Fibroblast of lung (primary cell): ENCODE measurements around the gene FSTL1. TPM values are rescaled to one million over a fixed set of nuclear protein-coding genes. Genes with fewer than 3 reads are reported as not detected.

Experiments
- DNase-seq, 2 donors: peaks; one replicate each; pipeline versions ENCODE4 v3.0.0 to v3.0.0-alpha.2; 2010; ENCODE audit warnings: low read depth in 2 of 2
- H2AFZ ChIP-seq: 2 replicates; pipeline ENCODE4 v1.5.1; 2012; ENCODE audit warnings: low read length, control low read depth, inconsistent platforms
- H3K27ac ChIP-seq: 2 replicates; pipeline ENCODE4 v1.5.1; 2011; ENCODE audit warnings: low read length, control low read depth; ENCODE audit not compliant: insufficient read depth
- H3K27me3 ChIP-seq: 2 replicates; pipeline ENCODE4 v1.5.1; 2011; ENCODE audit warnings: mild to moderate bottlenecking, low read length; ENCODE audit not compliant: control insufficient read depth, insufficient read depth
- H3K36me3 ChIP-seq: 2 replicates; pipeline ENCODE4 v1.5.1; 2011; ENCODE audit warnings: low read length; ENCODE audit not compliant: control insufficient read depth, insufficient read depth
- H3K4me1 ChIP-seq: 2 replicates; pipeline ENCODE4 v1.5.1; 2011; ENCODE audit warnings: low read length; ENCODE audit not compliant: control insufficient read depth, insufficient read depth; ENCODE audit errors: extremely low read depth
- H3K4me2 ChIP-seq: 2 replicates; pipeline ENCODE4 v1.5.1; 2011; ENCODE audit warnings: low read length, control low read depth; ENCODE audit not compliant: insufficient read depth; ENCODE audit errors: extremely low read depth
- H3K4me3 ChIP-seq, 4 experiments: fragments of 200-600 bp in 1 of 4; sonication (generic) in 1 of 4; replicated peaks in 1 of 4; 2 replicates each; pipeline ENCODE4 v1.5.1; 2011 to 2016; ENCODE audit warnings: low read length in 4 of 4, low read depth in 3 of 4, mild to moderate bottlenecking in 3 of 4, control low read depth in 2 of 4, inconsistent platforms in 1 of 4, mixed read lengths in 1 of 4; ENCODE audit not compliant: insufficient read depth in 1 of 4; ENCODE audit errors: control extremely low read depth in 1 of 4
- H3K79me2 ChIP-seq: 2 replicates; pipeline ENCODE4 v1.5.1; 2012; ENCODE audit warnings: mild to moderate bottlenecking, low read length, inconsistent platforms; ENCODE audit not compliant: control insufficient read depth, insufficient read depth
- H3K9ac ChIP-seq: 2 replicates; pipeline ENCODE4 v1.5.1; 2011; ENCODE audit warnings: mild to moderate bottlenecking, low read length, control low read depth; ENCODE audit not compliant: insufficient read depth
- H3K9me3 ChIP-seq: 2 replicates; pipeline ENCODE4 v1.5.1; 2012; ENCODE audit warnings: low read depth, low read length; ENCODE audit not compliant: control insufficient read depth, insufficient read depth
- H4K20me1 ChIP-seq: 2 replicates; pipeline ENCODE4 v1.5.1; 2011; ENCODE audit warnings: low read length; ENCODE audit not compliant: control insufficient read depth, insufficient read depth; ENCODE audit errors: extremely low read depth
- EZH2 ChIP-seq: IDR thresholded peaks from 2 replicates; pipeline ENCODE4 v1.5.1; 2012; ENCODE audit warnings: low read length, control low read depth, mild to moderate bottlenecking; ENCODE audit errors: missing control alignments
- polyA plus RNA-seq, 2 donors: library from polyadenylated mRNA; depleted of rRNA in 1 of 2; stranded (reverse) in 1 of 2; unstranded in 1 of 2; fragments of >200 nt; gene quantifications; 2 replicates each; pipeline ENCODE4 v1.2.1, GENCODE V29; 2011 to 2012; ENCODE audit warnings: missing spikeins in 1 of 2
- total RNA-seq: library from RNA; depleted of rRNA; stranded (reverse); fragments of >200 nt; gene quantifications from 2 replicates; pipeline ENCODE4 v1.2.1, GENCODE V29; 2014
- TF ChIP-seq, protein P1 (sequence below), 2 donors: IDR thresholded peaks in 1 of 2; conservative IDR thresholded peaks in 1 of 2; 1 replicate in 1 of 2; 2 replicates in 1 of 2; pipeline ENCODE4 v1.5.1; 2011 to 2012; ENCODE audit warnings: low read length in 2 of 2, control low read depth in 1 of 2, inconsistent platforms in 1 of 2, low read depth in 1 of 2, mild to moderate bottlenecking in 1 of 2

FSTL1 gene
- total and polyA plus RNA-seq, 2 donors (not counting 1 experiment from before 2014, with no cell fraction given) = 309 to 1,500 TPM

DNA sequence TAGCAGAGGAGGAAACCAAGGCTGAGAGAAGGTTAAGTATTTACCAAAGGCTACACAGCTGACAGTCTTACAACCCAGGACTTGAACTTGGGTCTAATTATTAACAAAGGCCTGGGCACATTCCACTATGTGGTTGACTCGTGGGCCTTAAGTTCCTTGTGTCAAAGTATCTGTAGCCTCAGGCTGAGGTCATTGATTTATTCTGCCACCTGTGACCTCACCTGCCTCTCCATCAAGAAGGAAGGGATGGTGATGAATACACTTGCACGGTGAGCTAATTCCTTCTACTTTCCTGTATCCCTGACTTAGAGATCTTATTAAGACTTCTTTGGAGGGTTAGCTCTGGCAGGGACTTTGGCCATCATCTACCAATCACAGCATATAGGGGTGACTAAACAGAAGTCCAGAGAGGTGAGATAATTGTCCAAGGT, 81.7 kb downstream of the FSTL1 start:
- TF ChIP-seq, protein P1, sequence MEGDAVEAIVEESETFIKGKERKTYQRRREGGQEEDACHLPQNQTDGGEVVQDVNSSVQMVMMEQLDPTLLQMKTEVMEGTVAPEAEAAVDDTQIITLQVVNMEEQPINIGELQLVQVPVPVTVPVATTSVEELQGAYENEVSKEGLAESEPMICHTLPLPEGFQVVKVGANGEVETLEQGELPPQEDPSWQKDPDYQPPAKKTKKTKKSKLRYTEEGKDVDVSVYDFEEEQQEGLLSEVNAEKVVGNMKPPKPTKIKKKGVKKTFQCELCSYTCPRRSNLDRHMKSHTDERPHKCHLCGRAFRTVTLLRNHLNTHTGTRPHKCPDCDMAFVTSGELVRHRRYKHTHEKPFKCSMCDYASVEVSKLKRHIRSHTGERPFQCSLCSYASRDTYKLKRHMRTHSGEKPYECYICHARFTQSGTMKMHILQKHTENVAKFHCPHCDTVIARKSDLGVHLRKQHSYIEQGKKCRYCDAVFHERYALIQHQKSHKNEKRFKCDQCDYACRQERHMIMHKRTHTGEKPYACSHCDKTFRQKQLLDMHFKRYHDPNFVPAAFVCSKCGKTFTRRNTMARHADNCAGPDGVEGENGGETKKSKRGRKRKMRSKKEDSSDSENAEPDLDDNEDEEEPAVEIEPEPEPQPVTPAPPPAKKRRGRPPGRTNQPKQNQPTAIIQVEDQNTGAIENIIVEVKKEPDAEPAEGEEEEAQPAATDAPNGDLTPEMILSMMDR (conservative IDR thresholded peaks at IDR 0.05 in 1 of 2, IDR thresholded peaks at IDR 0.05 in 1 of 2; ENCODE audit: low read depth in 1 of 2, low read length in 2 of 2) = no peak
- TF ChIP-seq EZH2 = no peak
- Histone ChIP-seq H3K9ac (no peak overlapping the region), H4K20me1 (no peaks in the 10 kb centered on the region), H3K79me2 (no peaks in the 10 kb centered on the region), H3K4me3 (no peak overlapping the region), H3K9me3 (no peaks in the 10 kb centered on the region), H2AFZ (no peak overlapping the region), H3K4me1 (no peaks in the 10 kb centered on the region), H3K27me3 (peaks cover 4% of the 10 kb centered on the region), H3K4me2 (no peak overlapping the region), H3K27ac (no peak overlapping the region), H3K36me3 (no peaks in the 10 kb centered on the region)
- no peak for DNase-seq

DNA sequence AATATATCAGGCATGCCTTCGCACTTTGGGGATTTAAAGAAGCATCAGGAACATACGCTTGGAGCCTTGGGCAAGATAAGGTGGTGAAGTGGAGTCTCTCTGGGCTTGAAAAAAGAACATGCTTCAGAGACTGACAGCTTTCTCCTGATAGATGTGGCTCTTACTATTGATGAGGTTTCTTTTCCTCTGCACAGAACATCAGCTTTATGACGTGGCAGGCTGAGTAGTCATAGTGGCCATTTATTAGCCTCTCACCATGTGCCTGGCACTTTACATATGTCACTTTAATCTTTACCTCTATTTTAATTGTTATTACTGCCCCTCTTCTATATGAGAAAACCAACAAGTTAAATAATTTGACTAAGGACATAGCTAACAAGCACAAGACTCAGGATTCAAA, 82.6 kb downstream of the FSTL1 start:
- no peak overlapping the region for H3K27ac ChIP-seq
- no peak overlapping the region for H3K4me2 ChIP-seq
- no peaks in the 10 kb centered on the region for H3K36me3 ChIP-seq
- no peak overlapping the region for H3K4me3 ChIP-seq
- H3K9ac ChIP-seq = no peak overlapping the region
- peaks cover 4% of the 10 kb centered on the region for H3K27me3 ChIP-seq
- no peaks in the 10 kb centered on the region for H3K79me2 ChIP-seq
- TF ChIP-seq, protein P1 (conservative IDR thresholded peaks at IDR 0.05 in 1 of 2, IDR thresholded peaks at IDR 0.05 in 1 of 2; ENCODE audit: low read depth in 1 of 2, low read length in 2 of 2) = no peak
- no peak for TF ChIP-seq EZH2
- H3K4me1 ChIP-seq = no peaks in the 10 kb centered on the region
- no peaks in the 10 kb centered on the region for H3K9me3 ChIP-seq
- H4K20me1 ChIP-seq = no peaks in the 10 kb centered on the region
- no peak for DNase-seq
- no peak overlapping the region for H2AFZ ChIP-seq

DNA sequence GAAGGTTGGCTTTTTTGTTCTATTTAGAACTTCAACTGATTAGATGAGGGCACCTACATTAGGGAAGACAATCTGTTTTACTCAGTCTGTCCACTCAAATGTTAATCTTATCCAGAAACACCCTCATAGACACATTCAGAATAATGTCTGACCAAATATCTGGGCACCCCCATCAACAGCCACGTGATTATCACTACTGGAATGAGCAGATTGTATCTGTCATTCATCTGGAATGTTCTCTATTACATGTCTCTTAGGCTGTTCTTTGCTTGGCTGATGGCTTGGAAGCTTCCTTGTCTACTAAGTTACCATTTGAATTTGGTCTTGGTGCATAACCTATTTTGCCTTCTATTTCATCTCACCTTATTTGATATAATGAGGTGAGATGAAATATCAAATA, 86.0 kb downstream of the FSTL1 start:
- no peak overlapping the region for H3K9ac ChIP-seq
- no peaks in the 10 kb centered on the region for H4K20me1 ChIP-seq
- peak; percentile 3 to 49 for DNase-seq
- H3K27ac ChIP-seq = no peak overlapping the region
- H3K4me1 ChIP-seq = no peaks in the 10 kb centered on the region
- H3K36me3 ChIP-seq = no peaks in the 10 kb centered on the region
- H3K27me3 ChIP-seq = peaks cover 4% of the 10 kb centered on the region
- no peak overlapping the region for H3K4me3 ChIP-seq
- H3K9me3 ChIP-seq = no peaks in the 10 kb centered on the region
- H3K79me2 ChIP-seq = no peaks in the 10 kb centered on the region
- no peak overlapping the region for H2AFZ ChIP-seq
- no peak for TF ChIP-seq EZH2
- TF ChIP-seq, protein P1 (conservative IDR thresholded peaks at IDR 0.05 in 1 of 2, IDR thresholded peaks at IDR 0.05 in 1 of 2; ENCODE audit: low read depth in 1 of 2, low read length in 2 of 2) = no peak
- H3K4me2 ChIP-seq = no peak overlapping the region
